Measurements from ENCODE around the gene ZDHHC14.

DNA sequence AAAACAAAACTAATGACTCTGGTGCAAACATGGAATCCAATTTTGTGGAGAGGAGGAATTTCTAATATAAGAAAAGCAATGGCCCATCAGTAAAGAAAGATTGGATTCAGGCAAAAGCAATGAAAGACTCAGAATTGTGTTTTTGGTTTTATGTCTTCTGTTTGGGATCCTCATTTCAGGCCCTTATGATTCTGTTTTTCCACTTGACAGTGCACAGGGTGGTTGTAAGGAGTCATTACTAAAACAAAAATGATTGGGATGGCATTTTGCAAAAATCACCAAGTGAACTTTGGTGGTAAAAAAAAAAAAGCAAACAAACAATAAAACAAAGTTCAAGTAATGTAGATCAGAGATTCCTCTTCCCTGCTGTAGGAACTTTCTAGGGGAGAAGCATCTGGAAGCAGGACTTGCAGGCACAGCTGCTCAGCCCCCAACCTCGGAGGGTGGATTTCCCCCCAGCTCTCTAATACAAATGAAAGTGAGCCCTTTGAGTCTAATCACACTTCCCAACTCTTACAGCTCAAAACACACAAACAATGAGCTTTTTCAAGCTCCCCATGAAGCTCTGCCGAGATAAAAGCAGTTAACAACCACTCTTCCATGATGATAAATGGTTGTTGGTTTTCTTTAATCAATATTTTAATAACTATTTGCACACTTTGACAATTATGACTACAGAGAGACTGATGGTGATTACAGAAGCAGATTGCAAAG lies 177.7 kb downstream of the ZDHHC14 start:
- TF ChIP-seq, protein P1, sequence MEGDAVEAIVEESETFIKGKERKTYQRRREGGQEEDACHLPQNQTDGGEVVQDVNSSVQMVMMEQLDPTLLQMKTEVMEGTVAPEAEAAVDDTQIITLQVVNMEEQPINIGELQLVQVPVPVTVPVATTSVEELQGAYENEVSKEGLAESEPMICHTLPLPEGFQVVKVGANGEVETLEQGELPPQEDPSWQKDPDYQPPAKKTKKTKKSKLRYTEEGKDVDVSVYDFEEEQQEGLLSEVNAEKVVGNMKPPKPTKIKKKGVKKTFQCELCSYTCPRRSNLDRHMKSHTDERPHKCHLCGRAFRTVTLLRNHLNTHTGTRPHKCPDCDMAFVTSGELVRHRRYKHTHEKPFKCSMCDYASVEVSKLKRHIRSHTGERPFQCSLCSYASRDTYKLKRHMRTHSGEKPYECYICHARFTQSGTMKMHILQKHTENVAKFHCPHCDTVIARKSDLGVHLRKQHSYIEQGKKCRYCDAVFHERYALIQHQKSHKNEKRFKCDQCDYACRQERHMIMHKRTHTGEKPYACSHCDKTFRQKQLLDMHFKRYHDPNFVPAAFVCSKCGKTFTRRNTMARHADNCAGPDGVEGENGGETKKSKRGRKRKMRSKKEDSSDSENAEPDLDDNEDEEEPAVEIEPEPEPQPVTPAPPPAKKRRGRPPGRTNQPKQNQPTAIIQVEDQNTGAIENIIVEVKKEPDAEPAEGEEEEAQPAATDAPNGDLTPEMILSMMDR (IDR thresholded peaks at IDR 0.05; ENCODE audit: insufficient read depth, low read length, poor library complexity, severe bottlenecking): no peak
- no peak for TF ChIP-seq EZH2phosphoT487 (conservative IDR thresholded peaks at IDR 0.05; ENCODE audit: low read length)
